Hepatocyte (in vitro differentiated cells): ENCODE measurements around the gene KRTAP10-1. TPM values are rescaled to one million over a fixed set of nuclear protein-coding genes. Genes with fewer than 3 reads are reported as not detected.

Source experiments
- DNase-seq: peaks from one replicate; pipeline ENCODE4 v3.0.0-alpha.2; 2016; ENCODE audit warnings: low spot score
- H2AFZ ChIP-seq: fragments of 200-600 bp; sonication (generic); 2 replicates; pipeline ENCODE4 v1.6.0; 2016; ENCODE audit warnings: antibody characterized with exemption, mild to moderate bottlenecking
- H3K27ac ChIP-seq: fragments of 200-600 bp; sonication (generic); 2 replicates; pipeline ENCODE4 v1.5.1; 2016; ENCODE audit warnings: mild to moderate bottlenecking
- H3K27me3 ChIP-seq: fragments of 200-600 bp; sonication (generic); 2 replicates; pipeline ENCODE4 v1.6.1; 2016
- H3K36me3 ChIP-seq: fragments of 200-600 bp; sonication (generic); replicated peaks from 2 replicates; pipeline ENCODE4 v1.5.1; 2016; ENCODE audit warnings: low read depth; ENCODE audit not compliant: insufficient read depth
- H3K4me1 ChIP-seq: fragments of 200-600 bp; sonication (generic); 2 replicates; pipeline ENCODE4 v1.5.1; 2016; ENCODE audit warnings: mild to moderate bottlenecking, moderate library complexity; ENCODE audit not compliant: insufficient read depth
- H3K4me2 ChIP-seq: fragments of 200-600 bp; sonication (generic); 2 replicates; pipeline ENCODE4 v1.6.0; 2016
- H3K4me3 ChIP-seq: fragments of 200-600 bp; sonication (generic); 2 replicates; pipeline ENCODE4 v1.5.1; 2016; ENCODE audit warnings: mild to moderate bottlenecking
- H3K79me2 ChIP-seq: fragments of 200-600 bp; sonication (generic); 2 replicates; pipeline ENCODE4 v1.6.0; 2017; ENCODE audit warnings: mild to moderate bottlenecking
- H3K9me2 ChIP-seq: fragments of 200-600 bp; sonication (generic); replicated peaks from 2 replicates; pipeline ENCODE4 v1.6.0; 2017; ENCODE audit warnings: mild to moderate bottlenecking; ENCODE audit not compliant: insufficient read depth
- H3K9me3 ChIP-seq: fragments of 200-600 bp; sonication (generic); 2 replicates; pipeline ENCODE4 v1.5.1; 2016; ENCODE audit warnings: low read depth, mild to moderate bottlenecking
- H4K20me1 ChIP-seq: fragments of 200-600 bp; sonication (generic); 2 replicates; pipeline ENCODE4 v1.6.0; 2016; ENCODE audit warnings: mild to moderate bottlenecking; ENCODE audit not compliant: insufficient read depth, poor library complexity, severe bottlenecking
- EZH2 ChIP-seq: fragments of 200-600 bp; sonication (generic); IDR thresholded peaks from 2 replicates; pipeline ENCODE4 v1.6.1; 2016; ENCODE audit warnings: antibody characterized with exemption, mild to moderate bottlenecking, borderline replicate concordance
- EZH2phosphoT487 ChIP-seq: fragments of 200-600 bp; sonication (generic); IDR thresholded peaks from one replicate; pipeline ENCODE4 v1.6.1; 2018; ENCODE audit warnings: antibody characterized with exemption, mild to moderate bottlenecking, low read depth, moderate library complexity; ENCODE audit not compliant: unreplicated experiment, severe bottlenecking
- WGBS: methylation state at CpG from one replicate; pipeline ENCODE4 v1.1.6; 2016; ENCODE audit warnings: low lambda C conversion rate; ENCODE audit errors: missing lambda C conversion rate; 5-methylcytosine and 5-hydroxymethylcytosine counted together
- polyA plus RNA-seq: library from polyadenylated mRNA; unstranded; fragments of >200 nt; fragmentation: Nextera tagmentation; extraction: Ambion mirVana; gene quantifications from 2 replicates; pipeline ENCODE4 v1.2.1, GENCODE V29; 2016
- total RNA-seq: library from RNA; depleted of rRNA; stranded (reverse); fragments of >200 nt; gene quantifications from 2 replicates; pipeline ENCODE4 v1.2.3, GENCODE V29; 2014
- TF ChIP-seq, protein P1 (sequence below): fragments of 200-600 bp; sonication (generic); IDR thresholded peaks from 2 replicates; pipeline ENCODE4 v1.5.1; 2016; ENCODE audit warnings: antibody characterized with exemption, mild to moderate bottlenecking; ENCODE audit not compliant: poor library complexity

Gene KRTAP10-1
- total and polyA plus RNA-seq, 2 experiments from 2014 or later = not detected

DNA sequence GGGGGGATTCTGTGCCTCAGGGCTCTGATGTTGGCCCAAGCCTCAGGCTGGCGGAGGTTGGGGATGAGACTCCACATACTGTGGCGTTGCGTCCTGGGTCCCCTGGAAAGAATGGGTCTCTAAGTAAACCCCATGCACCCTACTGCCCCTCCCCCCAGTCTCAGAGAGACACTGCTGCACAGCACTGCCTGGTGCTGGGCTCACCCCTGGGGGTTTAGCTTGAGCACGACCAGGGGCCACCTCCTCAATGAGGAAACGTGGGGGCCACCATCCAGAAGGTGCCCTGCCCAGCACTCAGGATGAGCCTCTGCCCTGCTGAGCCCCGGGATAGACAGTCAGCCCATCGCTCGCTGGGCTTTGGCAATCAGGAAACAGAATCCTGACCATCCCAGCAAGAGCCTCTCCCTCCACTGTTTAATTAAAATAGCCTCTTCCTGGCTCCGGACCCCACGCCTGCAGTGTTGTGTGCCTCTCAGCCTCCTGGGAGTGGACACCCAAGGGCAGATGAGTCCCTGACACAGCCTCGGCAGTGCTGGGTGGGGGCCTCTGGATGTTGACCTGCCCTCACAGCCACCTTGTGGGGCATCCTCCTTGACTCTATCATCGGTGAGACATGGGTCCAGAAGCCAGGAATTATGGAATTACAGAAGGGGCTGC lies 30.0 kb upstream of the KRTAP10-1 start:
- H3K4me3 ChIP-seq = no peak overlapping the region
- peaks cover 1% of the 10 kb centered on the region for H3K4me1 ChIP-seq
- no peaks in the 10 kb centered on the region for H4K20me1 ChIP-seq
- H3K27me3 ChIP-seq = no peaks in the 10 kb centered on the region
- H3K9me3 ChIP-seq = no peaks in the 10 kb centered on the region
- no peak overlapping the region for H3K27ac ChIP-seq
- no peaks in the 10 kb centered on the region for H3K36me3 ChIP-seq
- TF ChIP-seq EZH2phosphoT487 = no peak
- TF ChIP-seq, protein P1, sequence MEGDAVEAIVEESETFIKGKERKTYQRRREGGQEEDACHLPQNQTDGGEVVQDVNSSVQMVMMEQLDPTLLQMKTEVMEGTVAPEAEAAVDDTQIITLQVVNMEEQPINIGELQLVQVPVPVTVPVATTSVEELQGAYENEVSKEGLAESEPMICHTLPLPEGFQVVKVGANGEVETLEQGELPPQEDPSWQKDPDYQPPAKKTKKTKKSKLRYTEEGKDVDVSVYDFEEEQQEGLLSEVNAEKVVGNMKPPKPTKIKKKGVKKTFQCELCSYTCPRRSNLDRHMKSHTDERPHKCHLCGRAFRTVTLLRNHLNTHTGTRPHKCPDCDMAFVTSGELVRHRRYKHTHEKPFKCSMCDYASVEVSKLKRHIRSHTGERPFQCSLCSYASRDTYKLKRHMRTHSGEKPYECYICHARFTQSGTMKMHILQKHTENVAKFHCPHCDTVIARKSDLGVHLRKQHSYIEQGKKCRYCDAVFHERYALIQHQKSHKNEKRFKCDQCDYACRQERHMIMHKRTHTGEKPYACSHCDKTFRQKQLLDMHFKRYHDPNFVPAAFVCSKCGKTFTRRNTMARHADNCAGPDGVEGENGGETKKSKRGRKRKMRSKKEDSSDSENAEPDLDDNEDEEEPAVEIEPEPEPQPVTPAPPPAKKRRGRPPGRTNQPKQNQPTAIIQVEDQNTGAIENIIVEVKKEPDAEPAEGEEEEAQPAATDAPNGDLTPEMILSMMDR = no peak
- no peak for TF ChIP-seq EZH2
- DNase-seq = no peak
- 90% methylated on average over 12 of the region's 12 CpGs for WGBS
- H3K4me2 ChIP-seq = no peak overlapping the region
- H2AFZ ChIP-seq = no peak overlapping the region
- H3K79me2 ChIP-seq = no peaks in the 10 kb centered on the region
- no peaks in the 10 kb centered on the region for H3K9me2 ChIP-seq

DNA sequence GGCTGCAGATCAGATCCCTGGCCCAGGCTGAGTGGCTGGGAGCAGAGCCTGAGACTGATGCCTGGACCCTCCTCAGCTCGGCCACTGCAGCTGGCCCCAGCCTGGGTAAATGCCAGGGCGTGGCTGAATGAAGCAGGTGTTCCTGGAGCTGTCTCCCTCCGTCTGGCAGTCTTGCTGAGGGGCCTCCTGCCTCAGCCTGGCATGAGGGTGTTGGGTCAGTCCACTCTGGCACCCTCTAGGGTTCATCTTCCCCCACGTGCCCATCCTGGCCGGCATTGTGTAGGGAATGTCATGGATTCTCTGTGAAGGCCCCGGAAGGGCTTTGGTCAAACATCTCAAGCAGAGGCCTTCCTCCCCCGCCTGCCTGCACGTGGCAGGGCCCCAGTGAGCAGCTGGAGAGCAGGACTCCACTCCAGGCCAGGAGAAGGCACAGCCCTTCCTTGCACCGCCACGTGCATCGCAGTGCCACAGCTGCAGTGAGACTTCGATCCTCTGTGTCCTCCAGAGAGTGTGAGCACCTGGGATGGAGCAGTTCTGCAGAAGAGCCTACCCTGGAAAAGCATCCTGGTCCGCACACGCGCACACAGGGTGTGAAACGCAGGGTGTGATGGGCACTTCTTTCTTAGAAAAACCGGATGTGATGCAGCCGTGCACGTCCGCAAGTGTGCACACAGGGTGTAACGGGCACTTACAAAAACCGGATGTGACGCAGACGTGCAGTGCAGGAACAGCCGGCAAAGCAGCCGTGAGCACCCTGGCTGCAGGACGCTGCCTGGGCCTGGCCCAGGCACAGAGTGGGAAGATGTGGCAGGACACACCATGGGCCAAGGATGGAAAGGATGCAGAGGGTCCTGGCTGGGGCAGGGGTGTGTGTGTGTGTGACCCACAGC lies 28.9 kb upstream of the KRTAP10-1 start:
- Histone ChIP-seq H3K36me3 (no peaks in the 10 kb centered on the region), H2AFZ (no peak overlapping the region), H3K9me2 (no peaks in the 10 kb centered on the region), H3K9me3 (no peaks in the 10 kb centered on the region), H3K4me3 (no peak overlapping the region), H3K79me2 (no peaks in the 10 kb centered on the region), H3K27ac (no peak overlapping the region), H4K20me1 (no peaks in the 10 kb centered on the region), H3K4me1 (no peaks in the 10 kb centered on the region), H3K4me2 (no peak overlapping the region), H3K27me3 (no peaks in the 10 kb centered on the region)
- TF ChIP-seq, protein P1 = no peak
- no peak for TF ChIP-seq EZH2
- TF ChIP-seq EZH2phosphoT487 = no peak
- DNase-seq = no peak
- 84% methylated on average over 26 of the region's 27 CpGs for WGBS

DNA sequence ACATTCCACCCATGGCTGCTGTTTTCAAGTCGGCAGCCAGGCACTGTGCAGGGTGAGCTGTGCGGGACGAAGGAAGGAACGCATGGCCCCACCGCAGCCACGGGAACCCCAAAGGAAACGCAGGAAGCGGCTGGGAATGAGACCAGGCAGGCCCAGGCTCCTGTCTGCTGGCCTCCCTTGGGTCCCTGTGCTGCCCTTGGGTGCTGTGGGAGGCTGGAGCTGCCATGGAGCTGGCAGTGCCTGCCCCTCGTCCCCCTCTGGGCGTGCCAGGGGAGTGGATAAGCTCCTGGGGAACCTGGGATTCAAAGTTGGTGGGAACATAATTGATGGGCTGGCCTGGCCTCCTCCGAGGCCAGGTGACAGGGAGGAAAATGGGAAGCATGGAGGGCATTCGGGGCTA lies 28.3 kb upstream of the KRTAP10-1 start:
- Histone ChIP-seq H3K9me3 (no peaks in the 10 kb centered on the region), H3K79me2 (no peaks in the 10 kb centered on the region), H2AFZ (no peak overlapping the region), H3K4me3 (no peak overlapping the region), H3K4me1 (no peaks in the 10 kb centered on the region), H3K27ac (no peak overlapping the region), H3K27me3 (no peaks in the 10 kb centered on the region), H3K4me2 (no peak overlapping the region), H3K9me2 (no peaks in the 10 kb centered on the region), H4K20me1 (no peaks in the 10 kb centered on the region), H3K36me3 (no peaks in the 10 kb centered on the region)
- TF ChIP-seq EZH2phosphoT487 (no peak), EZH2 (no peak)
- TF ChIP-seq, protein P1 = no peak
- DNase-seq = no peak
- 92% methylated on average over 11 of the region's 12 CpGs for WGBS
